ENCODE data around the gene SLC12A3.

The SLC12A3 gene

GRCh38 chr16:56918467-56919012 is 53.5 kb downstream of the SLC12A3 start:
- peaks cover 9% of the 10 kb centered on the region for H3K36me3 Mint-ChIP-seq
- DNase-seq, result no peak
- CTCF ChIA-PET, result interaction anchor here (1.1 to 1.3 kb wide), 2 partner anchors 8 to 12 kb away, joined by 3 to 4 read pairs; no protein-coding TSS in a partner anchor
- peaks cover 4% of the 10 kb centered on the region for H3K9me3 Mint-ChIP-seq
- no peak overlapping the region for H3K4me3 Mint-ChIP-seq
- peaks cover 55% of the 10 kb centered on the region for H3K27me3 Mint-ChIP-seq
- no peak overlapping the region for H3K27ac Mint-ChIP-seq
- H3K4me1 Mint-ChIP-seq, result peaks cover 28% of the 10 kb centered on the region

- Mint-ChIP-seq H3K27ac (no peak overlapping the region), H3K4me3 (no peak overlapping the region), H3K4me1 (peaks cover 28% of the 10 kb centered on the region)
These were observed 54.2 kb downstream of the SLC12A3 start for GRCh38 chr16:56919099-56919800.

GRCh38 chr16:56921571-56921970 is 56.6 kb downstream of the SLC12A3 start:
- H3K27ac Mint-ChIP-seq, result no peak overlapping the region
- H3K9me3 Mint-ChIP-seq, result peaks cover 4% of the 10 kb centered on the region
- H3K4me3 Mint-ChIP-seq, result no peak overlapping the region
- DNase-seq, result no peak
- CTCF ChIA-PET, result no interaction called here
- peaks cover 37% of the 10 kb centered on the region for H3K27me3 Mint-ChIP-seq
- H3K36me3 Mint-ChIP-seq, result peaks cover 8% of the 10 kb centered on the region
- peaks cover 25% of the 10 kb centered on the region for H3K4me1 Mint-ChIP-seq

More at GRCh38 chr16:56919099-56919800, 54.2 kb downstream of the SLC12A3 start:
- no peak for DNase-seq
- Mint-ChIP-seq H3K27me3 (peaks cover 48% of the 10 kb centered on the region), H3K36me3 (peaks cover 9% of the 10 kb centered on the region), H3K9me3 (peaks cover 4% of the 10 kb centered on the region)
- CTCF ChIA-PET, result interaction anchor here (0.6 to 1.3 kb wide), 3 partner anchors 9 to 25 kb away, joined by 3 to 4 read pairs (median 3); no protein-coding TSS in a partner anchor

- CTCF ChIA-PET, result no interaction called here
These were observed 58.6 kb downstream of the SLC12A3 start for GRCh38 chr16:56923481-56924091.

GRCh38 chr16:56927471-56927870 is 62.5 kb downstream of the SLC12A3 start:
- CTCF ChIA-PET, result interaction anchor here (0.9 kb wide), 1 partner anchor 67 kb away, joined by 4 read pairs; no protein-coding TSS in a partner anchor
- Mint-ChIP-seq H3K9me3 (no peaks in the 10 kb centered on the region), H3K4me3 (no peak overlapping the region), H3K27me3 (peaks cover 6% of the 10 kb centered on the region), H3K27ac (no peak overlapping the region), H3K36me3 (peaks cover 1% of the 10 kb centered on the region), H3K4me1 (peaks cover 15% of the 10 kb centered on the region)
- no peak for DNase-seq

More at GRCh38 chr16:56923481-56924091, 58.6 kb downstream of the SLC12A3 start:
- H3K4me1 Mint-ChIP-seq, result peaks cover 6% of the 10 kb centered on the region
- H3K4me3 Mint-ChIP-seq, result no peak overlapping the region
- H3K9me3 Mint-ChIP-seq, result no peaks in the 10 kb centered on the region
- no peak overlapping the region for H3K27ac Mint-ChIP-seq
- no peak for DNase-seq
- no peaks in the 10 kb centered on the region for H3K36me3 Mint-ChIP-seq
- H3K27me3 Mint-ChIP-seq, result peaks cover 26% of the 10 kb centered on the region

- H3K36me3 Mint-ChIP-seq, result peaks cover 17% of the 10 kb centered on the region
- peaks cover 21% of the 10 kb centered on the region for H3K4me1 Mint-ChIP-seq
- H3K27ac Mint-ChIP-seq, result no peak overlapping the region
- no peak for DNase-seq
- H3K9me3 Mint-ChIP-seq, result no peaks in the 10 kb centered on the region
- H3K4me3 Mint-ChIP-seq, result no peak overlapping the region
- CTCF ChIA-PET, result interaction anchor here (0.6 kb wide), 1 partner anchor 438 kb away, joined by 3 read pairs; no protein-coding TSS in a partner anchor
- peaks cover 4% of the 10 kb centered on the region for H3K27me3 Mint-ChIP-seq
These were observed 64.6 kb downstream of the SLC12A3 start for GRCh38 chr16:56929639-56930038.

GRCh38 chr16:56930486-56931270 is 65.7 kb downstream of the SLC12A3 start:
- DNase-seq, result no peak
- Mint-ChIP-seq H3K27ac (peak overlapping the region; percentile 99), H3K4me1 (peaks cover 28% of the 10 kb centered on the region), H3K4me3 (peak overlapping the region; percentile 99), H3K27me3 (peaks cover 4% of the 10 kb centered on the region), H3K36me3 (peaks cover 28% of the 10 kb centered on the region), H3K9me3 (no peaks in the 10 kb centered on the region)
- CTCF ChIA-PET, result interaction anchor here (0.7 to 1.6 kb wide), 2 partner anchors 11 to 64 kb away, joined by 4 read pairs; no protein-coding TSS in a partner anchor

- no peaks in the 10 kb centered on the region for H3K9me3 Mint-ChIP-seq
- CTCF ChIA-PET, result interaction anchor here (0.8 to 1.6 kb wide), 2 partner anchors 65 to 79 kb away, joined by 3 to 4 read pairs; no protein-coding TSS in a partner anchor
- H3K4me1 Mint-ChIP-seq, result peaks cover 32% of the 10 kb centered on the region
- H3K4me3 Mint-ChIP-seq, result peak overlapping the region; percentile 99
- H3K27ac Mint-ChIP-seq, result peak overlapping the region; percentile 99
- no peak for DNase-seq
- peaks cover 34% of the 10 kb centered on the region for H3K36me3 Mint-ChIP-seq
- peaks cover 4% of the 10 kb centered on the region for H3K27me3 Mint-ChIP-seq
These were observed 66.4 kb downstream of the SLC12A3 start for GRCh38 chr16:56931271-56931891.

GRCh38 chr16:56931892-56932720 is 67.1 kb downstream of the SLC12A3 start, which contains the start of gene HERPUD1:
TSS of gene HERPUD1 (plus strand) at chr16:56932142. CDS start at chr16:56932245, 103 bp downstream.
- DNase-seq, result peak; percentile 99
- CTCF ChIA-PET, result interaction anchor here (0.8 to 1.6 kb wide), 3 partner anchors 65 to 78 kb away, joined by 3 to 4 read pairs (median 4); no protein-coding TSS in a partner anchor
- Mint-ChIP-seq H3K9me3 (no peaks in the 10 kb centered on the region), H3K4me1 (peaks cover 39% of the 10 kb centered on the region), H3K36me3 (peaks cover 41% of the 10 kb centered on the region), H3K27ac (peak within 1 kb of the TSS; percentile 99), H3K4me3 (peak within 1 kb of the TSS; percentile 99), H3K27me3 (peaks cover 4% of the 10 kb centered on the region)

- peaks cover 49% of the 10 kb centered on the region for H3K36me3 Mint-ChIP-seq
- DNase-seq, result peak; percentile 59
- H3K9me3 Mint-ChIP-seq, result no peaks in the 10 kb centered on the region
- CTCF ChIA-PET, result interaction anchor here (1.2 to 1.3 kb wide), 2 partner anchors 31 to 66 kb away, joined by 4 read pairs; no protein-coding TSS in a partner anchor
- H3K4me1 Mint-ChIP-seq, result peaks cover 48% of the 10 kb centered on the region
- peaks cover 4% of the 10 kb centered on the region for H3K27me3 Mint-ChIP-seq
- peak overlapping the region; percentile 99 for H3K27ac Mint-ChIP-seq
- H3K4me3 Mint-ChIP-seq, result peak overlapping the region; percentile 99
These were observed 68.0 kb downstream of the SLC12A3 start for GRCh38 chr16:56932721-56933619.

GRCh38 chr16:56933828-56934598 is 69.0 kb downstream of the SLC12A3 start:
- CTCF ChIA-PET, result interaction anchor here (0.7 to 1.3 kb wide), 3 partner anchors 30 to 67 kb away, joined by 3 to 4 read pairs (median 4); no protein-coding TSS in a partner anchor
- peak overlapping the region; percentile 99 for H3K27ac Mint-ChIP-seq
- peaks cover 58% of the 10 kb centered on the region for H3K4me1 Mint-ChIP-seq
- peak overlapping the region; percentile 99 for H3K4me3 Mint-ChIP-seq
- H3K36me3 Mint-ChIP-seq, result peaks cover 59% of the 10 kb centered on the region
- DNase-seq, result no peak
- H3K9me3 Mint-ChIP-seq, result no peaks in the 10 kb centered on the region
- H3K27me3 Mint-ChIP-seq, result peaks cover 4% of the 10 kb centered on the region

Measured in activated naive CD4-positive, alpha-beta T cell treated with anti-CD3 and anti-CD28 coated beads, Interleukin-2, amount 10 ng/mL, durations not matched to agents 7 days and 5 days (primary cell).